ENCODE data around the gene COL16A1. TPM values are rescaled to one million over a fixed set of nuclear protein-coding genes. Genes with fewer than 3 reads are reported as not detected.

COL16A1 gene
- total and polyA plus RNA-seq, 2 of the 13 experiments (the other 11 are each of a cell fraction or from before 2014, with no cell fraction given) = 4.3 to 12.2 TPM

- Histone ChIP-seq H3K79me2 (ENCODE audit: insufficient read depth, low read length) (no peaks in the 10 kb centered on the region), H2AFZ (ENCODE audit: low read length) (no peak overlapping the region), H3K4me2 (ENCODE audit: low read depth, low read length) (peak overlapping the region; percentile 97), H3K9me3 (ENCODE audit: low read length) (no peaks in the 10 kb centered on the region), H3K9ac (ENCODE audit: insufficient read depth, low read depth, low read length) (peak overlapping the region; percentile 35; the same call in 1 of the 2 replicates), H3K27ac (ENCODE audit: extremely low read length, insufficient read depth, low read length) (peak overlapping the region; percentile 93), H3K27me3 (ENCODE audit: control insufficient read depth in 1 of 2, insufficient read depth in 2 of 2, low read length in 2 of 2) (no peaks in the 10 kb centered on the region; a peak in 1 of 5 replicates), H3K4me3 (replicated peaks in 1 of 3; ENCODE audit: insufficient read depth in 1 of 3, low read depth in 2 of 3, low read length in 3 of 3) (peak overlapping the region; percentile 46 to 82 (median 71); a peak in 5 of 6 replicates), H4K20me1 (ENCODE audit: insufficient read depth, low read length) (no peaks in the 10 kb centered on the region), H3K4me1 (ENCODE audit: insufficient read depth, low read length) (peaks cover 33% of the 10 kb centered on the region), H3K36me3 (replicated peaks in 1 of 2; ENCODE audit: control insufficient read depth in 1 of 2, insufficient read depth in 2 of 2, low read length in 2 of 2) (no peaks in the 10 kb centered on the region)
- DNase-seq (ENCODE audit: low spot score) = peak; percentile 39
- in situ Hi-C loops (cut with HindIII; ENCODE audit: extremely low pct_ligation_motif_present, low pct_unique_long_range_greater_than_20kb) = no loop called here
- BruUV-seq (replicated peaks) = TSS peak; percentile 36
- POLR2A ChIA-PET = interaction anchor here (1.1 to 4.0 kb wide), 9 partner anchors 10 to 74 kb away, joined by 3 to 73 read pairs (median 9); partner anchors contain the start of genes COL16A1 and PEF1
- 70% methylated on average over 9 of the region's 39 CpGs for WGBS (ENCODE audit: low lambda C conversion rate)
- CTCF ChIA-PET (ENCODE audit: low intra/inter-chr PET ratio, low total read pairs) = interaction anchor here (1.6 to 3.0 kb wide), 3 partner anchors 49 to 74 kb away, joined by 6 to 20 read pairs (median 15); no protein-coding TSS in a partner anchor
- intact Hi-C loops (cut with micrococcal nuclease; ENCODE audit: unreplicated experiment) = loop anchor here (1.0 to 2.0 kb wide), 2 partner anchors 31 to 74 kb away; no protein-coding TSS in a partner anchor
- peak; percentile 64 for FAIRE-seq
- ATAC-seq = peak; percentile 62
- TF ChIP-seq ZSCAN21 (CRISPR knock-in tag; IDR thresholded peaks at IDR 0.05; ENCODE audit: borderline replicate concordance) = peak; percentile 54; the same call in 1 of the 2 replicates
- TF ChIP-seq CTCF (CRISPR knock-in tag; IDR thresholded peaks at IDR 0.05) = peak; percentile 77
- TF ChIP-seq ZFP82 (CRISPR knock-in tag; IDR thresholded peaks at IDR 0.05; ENCODE audit: borderline replicate concordance) = no peak
- no peak for TF ChIP-seq ZNF572 (CRISPR knock-in tag; IDR thresholded peaks at IDR 0.05)
- no peak for TF ChIP-seq ZFYVE20 (CRISPR knock-in tag; IDR thresholded peaks at IDR 0.05; ENCODE audit: borderline replicate concordance, low read depth)
- TF ChIP-seq ZNF879 (CRISPR knock-in tag; IDR thresholded peaks at IDR 0.05) = peak; percentile 62; the same call in 1 of the 2 replicates
- no peak for TF ChIP-seq FOXP1 (IDR thresholded peaks at IDR 0.05)
- TF ChIP-seq FOXP1 (CRISPR knock-in tag; IDR thresholded peaks at IDR 0.05) = no peak
- peak; percentile 24 for TF ChIP-seq TEAD3 (CRISPR knock-in tag; optimal IDR thresholded peaks at IDR 0.05; ENCODE audit: borderline replicate concordance)
- no peak for TF ChIP-seq ATAD3A (CRISPR knock-in tag; IDR thresholded peaks at IDR 0.05)
- TF ChIP-seq IKZF5 (CRISPR knock-in tag; IDR thresholded peaks at IDR 0.05) = no peak
- no peak for TF ChIP-seq ZNF781 (CRISPR knock-in tag; IDR thresholded peaks at IDR 0.05; ENCODE audit: borderline replicate concordance, not compliant biosample characterization)
- TF ChIP-seq SMARCE1 (IDR thresholded peaks at IDR 0.05; ENCODE audit: borderline replicate concordance) = no peak
- no peak for TF ChIP-seq ZBTB1 (CRISPR knock-in tag; IDR thresholded peaks at IDR 0.05; ENCODE audit: borderline replicate concordance)
- TF ChIP-seq PRDM15 (CRISPR knock-in tag; IDR thresholded peaks at IDR 0.05) = no peak
- peak; percentile 7; the same call in 1 of the 2 replicates for TF ChIP-seq KMT2B (CRISPR knock-in tag; IDR thresholded peaks at IDR 0.05)
- TF ChIP-seq TAF15 (IDR thresholded peaks at IDR 0.05; ENCODE audit: low read depth, low read length, poor library complexity, severe bottlenecking) = peak; percentile 3
Observed at GRCh38 chr1:31714442-31715086, 10.7 kb upstream of the COL16A1 start.
